UCSD-AML1 (cell line): Measurements from ENCODE around the gene PDZRN3.

Experiments
- DNase-seq: peaks from one replicate; lab custom pipeline; 2025; ENCODE audit not compliant: unreplicated experiment; lab: John Stamatoyannopoulos, UW

PDZRN3 gene

DNA sequence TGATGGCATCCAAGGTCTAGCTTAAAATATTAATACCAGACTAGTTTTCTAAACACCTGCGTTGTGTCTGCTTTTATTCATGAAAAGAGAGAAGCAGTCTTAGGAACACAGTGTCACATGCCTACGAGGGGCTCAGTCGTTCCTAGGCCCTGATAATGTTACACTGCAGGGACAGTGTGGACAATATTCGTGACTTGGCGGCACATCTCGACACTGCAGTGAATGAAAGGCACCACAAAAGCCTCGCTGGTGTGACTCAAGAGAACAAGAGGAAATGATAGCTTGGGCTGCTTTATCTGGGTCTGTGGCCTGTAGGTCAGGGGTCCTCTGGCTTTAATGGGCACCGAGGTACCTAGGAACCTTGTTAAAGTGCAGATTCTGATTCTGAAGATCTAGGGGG is 226.7 kb downstream of the PDZRN3 start:
- DNase-seq, result no peak

- DNase-seq, result no peak
Measured at GRCh38 chr3:73394240-73394639, 230.5 kb downstream of the PDZRN3 start.

DNA sequence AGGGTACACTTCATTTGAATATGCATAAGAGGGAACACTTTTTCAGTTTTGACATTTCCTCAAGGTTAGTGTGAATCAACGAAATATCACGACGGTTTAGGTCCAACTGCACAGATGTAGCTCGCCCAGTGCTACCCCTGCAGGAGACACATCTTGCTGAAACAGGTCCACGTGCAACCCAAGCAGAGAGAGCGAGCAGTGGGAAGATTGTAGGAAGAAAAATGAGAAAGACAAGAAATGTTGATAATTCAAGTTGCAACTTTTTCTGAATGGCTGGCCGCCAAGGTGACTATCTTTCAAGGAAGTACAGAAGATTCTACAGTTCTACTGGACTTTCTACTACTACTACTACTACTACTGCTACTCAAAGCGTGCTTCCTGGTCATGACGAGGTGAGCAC is 231.7 kb downstream of the PDZRN3 start:
- DNase-seq, result no peak

DNA sequence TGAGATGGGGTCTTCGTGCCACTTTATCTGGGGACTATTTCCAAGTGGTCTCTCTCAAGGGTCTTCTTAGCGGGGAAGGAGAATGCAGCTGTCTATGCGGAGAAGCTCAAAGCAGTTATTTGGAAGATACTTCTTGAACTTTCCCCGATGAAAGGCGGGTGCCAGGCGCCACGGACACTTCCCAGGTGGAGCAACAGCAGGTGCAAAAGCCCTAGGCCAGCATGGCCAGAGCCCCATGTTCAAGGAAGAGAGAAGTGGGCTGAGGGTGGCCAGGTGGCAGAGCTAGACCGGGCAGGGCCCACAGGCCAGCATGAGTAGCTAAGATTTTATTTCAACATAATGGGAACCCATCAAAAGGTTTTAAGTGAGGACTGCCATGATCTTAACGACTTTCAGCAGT is 232.8 kb downstream of the PDZRN3 start:
- no peak for DNase-seq

GRCh38 chr3:73389928-73390327 is 234.8 kb downstream of the PDZRN3 start:
- DNase-seq, result no peak

GRCh38 chr3:73389117-73389813 is 235.5 kb downstream of the PDZRN3 start:
- DNase-seq, result no peak

- no peak for DNase-seq
Measured at GRCh38 chr3:73385568-73385967, 239.2 kb downstream of the PDZRN3 start.

DNA sequence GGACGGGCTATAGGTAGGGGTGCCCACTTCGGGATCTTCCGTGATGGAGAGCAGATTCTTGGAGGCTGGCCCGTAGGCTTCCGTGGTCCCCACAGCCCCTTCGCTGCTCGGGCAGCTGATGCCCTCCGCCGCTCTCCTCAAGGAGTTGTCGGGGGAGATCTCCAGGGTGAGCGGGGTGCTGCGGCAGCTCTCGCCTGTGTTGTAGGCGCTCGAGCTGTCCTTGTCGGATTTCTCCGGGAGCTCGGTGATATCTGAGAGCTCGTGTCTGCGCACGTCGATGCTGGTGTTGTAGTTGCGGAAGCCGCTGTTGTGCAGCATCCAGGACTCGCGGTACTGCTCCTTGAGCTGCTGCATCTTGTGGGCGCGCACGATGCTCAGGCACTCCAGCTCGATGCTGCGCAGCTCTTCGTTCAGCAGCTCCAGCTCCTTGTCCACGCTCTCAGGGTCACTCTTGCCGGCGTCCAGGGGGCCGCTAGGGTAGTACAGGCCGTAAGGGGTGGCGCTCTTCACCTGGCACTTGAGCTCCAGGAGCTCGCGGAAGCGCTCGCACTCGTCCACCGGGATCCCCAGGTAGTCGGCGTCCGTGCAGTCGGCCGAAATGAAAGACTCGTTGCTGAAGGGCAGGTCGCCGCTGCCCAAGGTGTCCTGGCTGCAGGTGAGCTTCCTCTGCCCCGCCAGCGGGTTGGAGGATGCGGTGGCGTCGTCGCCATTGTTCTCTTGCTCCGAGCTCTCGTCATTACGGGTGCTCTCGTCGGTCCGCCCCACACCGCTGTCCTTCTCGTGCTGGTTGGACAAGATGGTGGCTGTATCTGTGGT is 240.4 kb downstream of the PDZRN3 start:
- DNase-seq, result no peak

GRCh38 chr3:73383470-73384049 is 241.2 kb downstream of the PDZRN3 start:
- no peak for DNase-seq

DNA sequence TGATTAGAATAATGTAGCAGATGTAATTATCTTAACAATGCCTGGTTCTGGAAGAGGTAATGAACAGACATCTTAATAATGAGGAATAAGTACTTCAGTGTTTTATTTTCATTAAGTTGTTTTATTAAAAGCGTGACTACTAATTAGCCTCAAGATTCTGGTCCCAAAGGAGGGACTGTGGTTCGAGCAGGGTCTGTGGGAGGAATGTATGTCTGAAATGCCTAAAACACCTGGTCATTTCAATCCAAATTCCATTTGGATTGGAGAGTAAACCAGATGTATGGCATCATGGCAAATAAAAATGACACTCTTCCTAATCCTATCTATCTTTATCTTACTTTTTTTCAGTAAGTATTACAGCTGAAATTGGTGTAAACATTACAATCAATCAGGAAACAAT is 243.2 kb downstream of the PDZRN3 start:
- no peak for DNase-seq

DNA sequence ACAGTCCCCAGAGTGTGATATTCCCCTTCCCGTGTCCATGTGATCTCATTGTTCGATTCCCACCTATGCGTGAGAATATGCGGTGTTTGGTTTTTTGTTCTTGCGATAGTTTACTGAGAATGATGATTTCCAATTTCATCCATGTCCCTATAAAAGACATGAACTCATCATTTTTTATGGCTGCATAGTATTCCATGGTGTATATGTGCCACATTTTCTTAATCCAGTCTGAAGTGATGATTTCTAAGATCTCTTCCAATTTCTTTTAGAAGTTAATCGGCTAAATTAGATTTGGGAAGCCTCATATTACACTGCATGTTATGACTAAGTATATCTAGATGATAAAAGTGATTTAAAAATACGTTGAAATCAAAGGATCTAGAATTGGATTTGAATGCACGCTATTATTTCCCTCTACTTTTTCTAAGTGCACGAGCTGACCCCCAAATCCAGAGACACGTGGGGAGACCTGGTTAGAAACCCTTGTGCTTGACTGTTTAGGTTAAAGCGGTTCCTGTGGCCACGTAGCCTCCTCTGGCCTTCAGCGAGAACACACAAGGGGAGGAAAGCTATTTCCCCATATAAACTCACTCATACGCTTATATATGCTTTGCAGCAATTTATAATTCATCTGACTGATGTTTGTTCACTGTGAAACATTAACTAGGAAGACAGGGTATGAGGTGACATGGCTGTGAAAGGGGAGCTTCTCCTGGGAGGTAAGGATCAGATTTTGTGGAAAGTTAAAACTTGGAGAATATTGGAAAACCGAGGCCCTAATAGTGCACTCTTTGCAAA is 243.8 kb downstream of the PDZRN3 start:
- no peak for DNase-seq

DNA sequence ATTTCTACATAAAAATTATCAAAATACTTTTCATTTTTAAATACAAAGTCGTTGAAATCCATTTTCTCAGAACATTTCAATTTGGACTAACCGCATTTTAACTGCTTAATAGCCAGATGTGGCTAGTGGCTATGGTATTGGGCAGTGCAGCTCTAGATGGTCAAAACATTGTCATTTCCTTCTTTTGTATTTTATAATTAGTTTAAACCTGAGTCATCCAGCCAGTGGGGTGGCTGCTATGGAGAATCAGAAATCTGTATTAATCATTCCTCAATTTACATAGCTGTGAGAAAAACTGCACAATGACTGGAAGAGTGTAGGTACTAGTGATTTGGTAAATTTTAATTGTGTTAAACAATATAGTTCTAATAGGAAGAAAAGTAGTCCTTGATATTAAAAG is 245.3 kb downstream of the PDZRN3 start:
- no peak for DNase-seq

GRCh38 chr3:73378207-73378606 is 246.5 kb downstream of the PDZRN3 start:
- no peak for DNase-seq

DNA sequence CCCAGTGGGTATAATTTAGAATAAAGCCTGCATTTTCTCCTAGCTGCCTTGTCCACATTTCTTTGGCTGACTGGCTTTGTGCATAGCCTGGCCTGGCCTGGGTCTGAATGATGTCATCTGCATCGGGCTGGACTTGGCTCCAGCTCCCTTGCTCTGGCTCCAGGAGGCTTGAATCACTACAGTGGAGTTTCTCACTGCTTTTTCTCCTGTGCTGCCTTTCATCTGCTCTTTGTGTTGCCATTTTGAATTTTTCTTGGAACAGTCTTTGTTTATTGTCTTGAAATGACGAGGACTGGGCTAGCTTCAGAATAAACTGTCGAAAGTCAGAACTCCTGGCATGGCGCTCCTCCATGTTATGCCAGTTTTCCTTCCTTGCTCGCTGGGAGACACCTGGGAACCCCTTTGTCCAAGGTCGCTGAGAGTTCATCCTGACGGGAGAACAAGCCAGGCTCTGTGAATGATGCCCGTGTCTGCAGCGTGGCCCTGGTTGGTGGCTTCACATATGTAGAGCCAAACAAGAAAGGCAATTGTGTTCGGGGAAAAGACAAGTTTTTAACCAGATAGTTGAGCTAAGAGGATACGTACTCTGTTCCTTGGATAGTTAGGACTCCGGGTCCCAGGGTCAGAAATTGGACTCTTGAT is 258.9 kb downstream of the PDZRN3 start:
- no peak for DNase-seq

DNA sequence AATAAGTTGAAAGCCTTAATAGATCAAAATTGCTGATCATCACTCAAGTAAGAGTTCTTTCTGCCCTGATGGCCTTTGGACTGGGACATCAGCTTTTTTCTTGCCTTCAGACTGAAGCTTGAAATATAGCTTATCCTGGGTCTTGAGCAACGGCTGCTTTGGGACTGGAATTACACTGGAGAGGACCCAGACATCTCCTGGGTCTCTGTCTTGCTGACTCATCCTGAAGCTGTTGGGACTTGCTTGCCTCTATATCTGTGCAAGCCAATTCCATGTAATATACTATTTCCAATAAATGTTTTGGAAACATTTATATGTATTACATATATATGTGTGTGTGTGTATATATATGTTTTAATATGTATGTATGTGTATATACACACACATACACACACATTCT is 260.2 kb downstream of the PDZRN3 start:
- no peak for DNase-seq

- no peak for DNase-seq
Measured at GRCh38 chr3:73363093-73363492, 261.6 kb downstream of the PDZRN3 start.

DNA sequence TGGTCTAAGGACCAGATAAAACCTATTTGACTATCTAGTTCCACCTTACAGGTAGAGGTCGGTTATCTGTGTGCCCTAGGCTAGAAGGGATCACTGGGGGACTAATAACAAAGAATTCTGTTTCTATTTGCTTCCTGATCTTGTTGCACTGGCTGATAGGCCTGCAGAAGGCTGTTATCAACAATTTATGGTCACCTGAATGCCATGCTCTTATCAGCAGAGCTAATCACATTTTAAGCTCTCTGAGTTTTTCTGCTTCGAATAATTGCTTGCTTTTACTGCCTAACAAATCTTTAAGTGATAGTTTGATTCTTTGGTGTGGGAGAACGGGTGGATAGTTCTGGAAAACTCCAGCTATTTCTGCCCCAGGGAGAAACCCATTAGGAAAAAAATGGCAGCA is 263.1 kb downstream of the PDZRN3 start:
- no peak for DNase-seq

DNA sequence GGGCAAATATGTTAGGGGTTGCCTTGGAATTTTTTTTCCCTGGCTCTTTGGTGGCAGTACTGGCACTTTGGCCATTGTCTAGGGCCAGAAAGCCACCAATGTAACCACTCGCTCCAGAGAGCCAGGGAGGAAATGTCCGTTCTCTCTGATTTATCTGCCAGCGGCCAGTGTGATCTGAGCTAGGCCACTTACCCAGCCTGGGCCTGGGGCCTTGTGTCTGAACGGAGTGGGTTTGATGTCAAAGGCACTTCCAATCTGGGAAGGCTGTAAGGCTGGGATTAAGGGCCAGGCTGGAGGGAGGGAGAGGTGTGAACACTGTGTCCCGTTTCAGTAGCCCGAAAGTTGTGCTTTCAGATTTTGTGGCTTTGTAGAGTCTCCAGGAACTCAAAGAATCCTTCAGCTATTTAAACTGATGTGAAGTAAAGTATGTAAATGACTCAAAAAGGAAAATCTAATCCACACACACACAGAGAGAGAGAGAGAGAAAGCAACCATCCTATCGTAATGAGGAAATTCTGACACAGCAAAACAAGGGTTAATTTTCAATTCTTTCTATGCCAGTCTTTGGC is 271.0 kb downstream of the PDZRN3 start:
- no peak for DNase-seq

DNA sequence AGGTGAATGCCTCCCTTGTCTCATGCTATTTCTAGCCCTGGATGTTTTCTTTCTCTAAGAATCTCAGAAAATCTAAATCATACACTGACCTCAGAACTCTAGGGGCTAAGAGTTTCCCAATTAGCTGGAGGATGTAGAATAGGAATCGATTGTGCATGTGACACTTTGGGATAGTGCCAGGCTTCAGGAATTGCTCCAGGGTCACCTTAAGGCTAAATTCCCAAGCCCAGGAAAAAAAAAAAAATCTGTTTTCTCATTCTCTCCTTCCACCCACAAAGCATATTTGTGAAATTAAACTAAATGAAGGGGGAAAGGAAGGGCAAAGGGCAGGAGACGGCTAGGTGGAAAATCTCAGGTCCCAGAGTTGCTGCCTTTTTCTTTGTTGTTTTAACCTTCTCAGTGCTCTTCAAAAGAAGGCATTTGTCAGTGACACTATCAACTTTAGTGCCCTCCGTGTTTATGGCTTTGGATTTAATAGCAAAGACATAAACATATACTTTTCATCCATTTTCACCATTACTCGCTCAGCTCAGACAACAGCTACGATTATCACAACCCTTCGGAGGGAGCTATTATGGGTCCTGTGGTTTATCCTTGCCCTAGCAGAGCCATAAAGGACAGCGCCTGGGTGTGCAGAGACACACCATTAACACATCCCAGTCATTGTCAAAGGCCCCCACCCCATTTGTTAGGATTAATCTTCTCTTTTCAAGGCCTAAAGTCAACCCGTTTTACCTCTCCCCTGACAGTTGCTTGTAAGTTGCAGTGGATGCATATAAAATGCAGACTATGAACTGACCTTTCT is 271.7 kb downstream of the PDZRN3 start:
- DNase-seq, result no peak
